ENCODE measurements around the gene ZNF584.

Gene ZNF584

DNA sequence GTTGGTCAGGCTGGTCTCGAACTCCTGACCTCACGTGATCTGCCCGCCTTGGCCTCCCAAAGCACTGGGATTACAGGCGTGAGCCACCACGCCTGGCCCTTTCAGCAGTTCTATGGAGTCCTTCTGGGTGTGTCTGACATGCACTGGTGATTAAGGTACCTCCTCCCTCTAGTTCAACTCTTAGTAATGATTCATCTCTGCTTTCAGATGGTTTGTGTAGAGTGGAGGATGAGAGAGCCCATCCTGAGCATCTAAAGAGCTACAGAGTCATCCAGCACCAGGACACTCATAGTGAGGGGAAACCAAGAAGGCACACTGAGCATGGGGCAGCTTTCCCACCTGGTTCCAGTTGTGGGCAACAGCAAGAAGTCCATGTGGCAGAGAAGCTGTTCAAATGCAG is 8.2 kb downstream of the ZNF584 start:
- no peak overlapping the region for H3K4me3 ChIP-seq (ENCODE audit: low read depth, low read length)
- no peaks in the 10 kb centered on the region for H3K4me1 ChIP-seq (ENCODE audit: control insufficient read depth, insufficient read depth, low read length)
- no peak overlapping the region for H3K27ac ChIP-seq (ENCODE audit: extremely low read depth, low read depth, low read length)
- H3K9me3 ChIP-seq (ENCODE audit: control insufficient read depth, insufficient read depth, low read depth, low read length): no peaks in the 10 kb centered on the region
- TF ChIP-seq ZNF23 (tag by site-specific recombination; IDR thresholded peaks at IDR 0.05; ENCODE audit: borderline replicate concordance) (no peak), SP7 (tag by site-specific recombination; IDR thresholded peaks at IDR 0.05) (no peak), ZNF747 (tag by site-specific recombination; IDR thresholded peaks at IDR 0.05) (no peak), ZNF10 (tag by site-specific recombination; IDR thresholded peaks at IDR 0.05) (no peak), ZNF514 (tag by site-specific recombination; IDR thresholded peaks at IDR 0.05) (no peak), KLF1 (tag by site-specific recombination; IDR thresholded peaks at IDR 0.05) (no peak), ZNF768 (tag by site-specific recombination; IDR thresholded peaks at IDR 0.05) (no peak), ZNF677 (tag by site-specific recombination; IDR thresholded peaks at IDR 0.05) (no peak), ZNF658 (tag by site-specific recombination; IDR thresholded peaks at IDR 0.05) (no peak), ZNF530 (tag by site-specific recombination; IDR thresholded peaks at IDR 0.05; ENCODE audit: low read depth) (no peak), PRDM1 (tag by site-specific recombination; IDR thresholded peaks at IDR 0.05) (no peak)
- TF ChIP-seq, protein P1, sequence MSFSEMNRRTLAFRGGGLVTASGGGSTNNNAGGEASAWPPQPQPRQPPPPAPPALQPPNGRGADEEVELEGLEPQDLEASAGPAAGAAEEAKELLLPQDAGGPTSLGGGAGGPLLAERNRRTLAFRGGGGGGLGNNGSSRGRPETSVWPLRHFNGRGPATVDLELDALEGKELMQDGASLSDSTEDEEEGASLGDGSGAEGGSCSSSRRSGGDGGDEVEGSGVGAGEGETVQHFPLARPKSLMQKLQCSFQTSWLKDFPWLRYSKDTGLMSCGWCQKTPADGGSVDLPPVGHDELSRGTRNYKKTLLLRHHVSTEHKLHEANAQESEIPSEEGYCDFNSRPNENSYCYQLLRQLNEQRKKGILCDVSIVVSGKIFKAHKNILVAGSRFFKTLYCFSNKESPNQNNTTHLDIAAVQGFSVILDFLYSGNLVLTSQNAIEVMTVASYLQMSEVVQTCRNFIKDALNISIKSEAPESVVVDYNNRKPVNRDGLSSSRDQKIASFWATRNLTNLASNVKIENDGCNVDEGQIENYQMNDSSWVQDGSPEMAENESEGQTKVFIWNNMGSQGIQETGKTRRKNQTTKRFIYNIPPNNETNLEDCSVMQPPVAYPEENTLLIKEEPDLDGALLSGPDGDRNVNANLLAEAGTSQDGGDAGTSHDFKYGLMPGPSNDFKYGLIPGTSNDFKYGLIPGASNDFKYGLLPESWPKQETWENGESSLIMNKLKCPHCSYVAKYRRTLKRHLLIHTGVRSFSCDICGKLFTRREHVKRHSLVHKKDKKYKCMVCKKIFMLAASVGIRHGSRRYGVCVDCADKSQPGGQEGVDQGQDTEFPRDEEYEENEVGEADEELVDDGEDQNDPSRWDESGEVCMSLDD (tag by site-specific recombination; IDR thresholded peaks at IDR 0.05): no peak
- CTCF ChIA-PET: interaction anchor here (0.5 kb wide), 1 partner anchor 18 kb away, joined by 5 read pairs; no protein-coding TSS in a partner anchor
- POLR2A ChIA-PET: interaction anchor here (1.3 kb wide), 1 partner anchor 10 kb away, joined by 4 read pairs; no protein-coding TSS in a partner anchor
- peaks cover 49 to 58% of the 10 kb centered on the region in 2 experiments for H3K36me3 ChIP-seq (ENCODE audit: control insufficient read depth in 2 of 2, insufficient read depth in 1 of 2, low read length in 2 of 2)

GRCh38 chr19:58417071-58417470 is 8.6 kb downstream of the ZNF584 start:
- ChIA-PET CTCF (interaction anchor here (0.5 to 1.2 kb wide), 2 partner anchors 11 to 18 kb away, joined by 3 to 5 read pairs; no protein-coding TSS in a partner anchor), POLR2A (interaction anchor here (1.3 to 2.5 kb wide), 2 partner anchors 9 kb away, joined by 4 to 16 read pairs; partner anchors contain the start of gene ZNF584)
- H3K4me1 ChIP-seq (ENCODE audit: control insufficient read depth, insufficient read depth, low read length): no peaks in the 10 kb centered on the region
- peaks cover 46 to 61% of the 10 kb centered on the region in 2 experiments for H3K36me3 ChIP-seq (ENCODE audit: control insufficient read depth in 2 of 2, insufficient read depth in 1 of 2, low read length in 2 of 2)
- no peak overlapping the region for H3K4me3 ChIP-seq (ENCODE audit: low read depth, low read length)
- H3K9me3 ChIP-seq (ENCODE audit: control insufficient read depth, insufficient read depth, low read depth, low read length): no peaks in the 10 kb centered on the region
- H3K27ac ChIP-seq (ENCODE audit: extremely low read depth, low read depth, low read length): no peak overlapping the region
- TF ChIP-seq, protein P1 (tag by site-specific recombination; IDR thresholded peaks at IDR 0.05): no peak
- no peak for TF ChIP-seq INSM2 (tag by site-specific recombination; IDR thresholded peaks at IDR 0.05)
- TF ChIP-seq ZNF211 (tag by site-specific recombination; IDR thresholded peaks at IDR 0.05; ENCODE audit: low read depth): no peak
- TF ChIP-seq, protein P2, sequence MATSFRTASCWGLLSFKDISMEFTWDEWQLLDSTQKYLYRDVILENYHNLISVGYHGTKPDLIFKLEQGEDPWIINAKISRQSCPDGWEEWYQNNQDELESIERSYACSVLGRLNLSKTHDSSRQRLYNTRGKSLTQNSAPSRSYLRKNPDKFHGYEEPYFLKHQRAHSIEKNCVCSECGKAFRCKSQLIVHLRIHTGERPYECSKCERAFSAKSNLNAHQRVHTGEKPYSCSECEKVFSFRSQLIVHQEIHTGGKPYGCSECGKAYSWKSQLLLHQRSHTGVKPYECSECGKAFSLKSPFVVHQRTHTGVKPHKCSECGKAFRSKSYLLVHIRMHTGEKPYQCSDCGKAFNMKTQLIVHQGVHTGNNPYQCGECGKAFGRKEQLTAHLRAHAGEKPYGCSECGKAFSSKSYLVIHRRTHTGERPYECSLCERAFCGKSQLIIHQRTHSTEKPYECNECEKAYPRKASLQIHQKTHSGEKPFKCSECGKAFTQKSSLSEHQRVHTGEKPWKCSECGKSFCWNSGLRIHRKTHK (tag by site-specific recombination; IDR thresholded peaks at IDR 0.05): no peak
- TF ChIP-seq, protein P3, sequence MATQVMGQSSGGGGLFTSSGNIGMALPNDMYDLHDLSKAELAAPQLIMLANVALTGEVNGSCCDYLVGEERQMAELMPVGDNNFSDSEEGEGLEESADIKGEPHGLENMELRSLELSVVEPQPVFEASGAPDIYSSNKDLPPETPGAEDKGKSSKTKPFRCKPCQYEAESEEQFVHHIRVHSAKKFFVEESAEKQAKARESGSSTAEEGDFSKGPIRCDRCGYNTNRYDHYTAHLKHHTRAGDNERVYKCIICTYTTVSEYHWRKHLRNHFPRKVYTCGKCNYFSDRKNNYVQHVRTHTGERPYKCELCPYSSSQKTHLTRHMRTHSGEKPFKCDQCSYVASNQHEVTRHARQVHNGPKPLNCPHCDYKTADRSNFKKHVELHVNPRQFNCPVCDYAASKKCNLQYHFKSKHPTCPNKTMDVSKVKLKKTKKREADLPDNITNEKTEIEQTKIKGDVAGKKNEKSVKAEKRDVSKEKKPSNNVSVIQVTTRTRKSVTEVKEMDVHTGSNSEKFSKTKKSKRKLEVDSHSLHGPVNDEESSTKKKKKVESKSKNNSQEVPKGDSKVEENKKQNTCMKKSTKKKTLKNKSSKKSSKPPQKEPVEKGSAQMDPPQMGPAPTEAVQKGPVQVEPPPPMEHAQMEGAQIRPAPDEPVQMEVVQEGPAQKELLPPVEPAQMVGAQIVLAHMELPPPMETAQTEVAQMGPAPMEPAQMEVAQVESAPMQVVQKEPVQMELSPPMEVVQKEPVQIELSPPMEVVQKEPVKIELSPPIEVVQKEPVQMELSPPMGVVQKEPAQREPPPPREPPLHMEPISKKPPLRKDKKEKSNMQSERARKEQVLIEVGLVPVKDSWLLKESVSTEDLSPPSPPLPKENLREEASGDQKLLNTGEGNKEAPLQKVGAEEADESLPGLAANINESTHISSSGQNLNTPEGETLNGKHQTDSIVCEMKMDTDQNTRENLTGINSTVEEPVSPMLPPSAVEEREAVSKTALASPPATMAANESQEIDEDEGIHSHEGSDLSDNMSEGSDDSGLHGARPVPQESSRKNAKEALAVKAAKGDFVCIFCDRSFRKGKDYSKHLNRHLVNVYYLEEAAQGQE (tag by site-specific recombination; IDR thresholded peaks at IDR 0.05): no peak
- no peak for TF ChIP-seq ZNF529 (tag by site-specific recombination; IDR thresholded peaks at IDR 0.05; ENCODE audit: insufficient replicate concordance)
- no peak for TF ChIP-seq ZBTB7A (tag by site-specific recombination; IDR thresholded peaks at IDR 0.05; ENCODE audit: low read depth)
- no peak for TF ChIP-seq MEIS1 (CRISPR knock-in tag; IDR thresholded peaks at IDR 0.05; ENCODE audit: borderline replicate concordance)
- no peak for TF ChIP-seq ZNF175 (tag by site-specific recombination; IDR thresholded peaks at IDR 0.05)
- TF ChIP-seq, protein P4, sequence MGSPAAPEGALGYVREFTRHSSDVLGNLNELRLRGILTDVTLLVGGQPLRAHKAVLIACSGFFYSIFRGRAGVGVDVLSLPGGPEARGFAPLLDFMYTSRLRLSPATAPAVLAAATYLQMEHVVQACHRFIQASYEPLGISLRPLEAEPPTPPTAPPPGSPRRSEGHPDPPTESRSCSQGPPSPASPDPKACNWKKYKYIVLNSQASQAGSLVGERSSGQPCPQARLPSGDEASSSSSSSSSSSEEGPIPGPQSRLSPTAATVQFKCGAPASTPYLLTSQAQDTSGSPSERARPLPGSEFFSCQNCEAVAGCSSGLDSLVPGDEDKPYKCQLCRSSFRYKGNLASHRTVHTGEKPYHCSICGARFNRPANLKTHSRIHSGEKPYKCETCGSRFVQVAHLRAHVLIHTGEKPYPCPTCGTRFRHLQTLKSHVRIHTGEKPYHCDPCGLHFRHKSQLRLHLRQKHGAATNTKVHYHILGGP (tag by site-specific recombination; IDR thresholded peaks at IDR 0.05): no peak
- no peak for TF ChIP-seq REPIN1 (tag by site-specific recombination; IDR thresholded peaks at IDR 0.05; ENCODE audit: low read depth)
